ENCODE results near the gene CYB5R4. TPM values are rescaled to one million over a fixed set of nuclear protein-coding genes. Genes with fewer than 3 reads are reported as not detected.

The CYB5R4 gene
- total and polyA plus RNA-seq, 2 of the 13 experiments (the other 11 are each of a cell fraction or from before 2014, with no cell fraction given): 5.3 to 26.1 TPM

DNA sequence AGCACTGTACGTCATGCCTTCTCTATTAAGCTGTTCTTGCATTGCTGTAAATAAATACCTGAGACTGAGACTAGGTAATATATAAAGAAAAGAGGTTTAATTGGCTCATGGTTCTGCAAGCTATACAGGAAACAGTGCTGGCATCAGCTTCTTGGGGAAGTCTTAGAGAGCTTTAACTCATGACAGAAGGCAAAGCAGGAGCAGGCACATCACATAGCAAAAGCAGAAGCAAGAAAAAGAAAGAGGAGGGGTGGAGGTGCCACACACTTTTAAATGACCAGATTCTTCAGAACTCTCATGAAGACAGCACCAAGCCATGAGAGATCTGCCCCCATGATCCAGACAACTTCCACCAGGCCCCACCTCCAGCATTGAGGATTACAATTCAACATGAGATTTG lies 30.1 kb downstream of the CYB5R4 start:
- BruUV-seq (replicated peaks): no TSS peak
- no peak overlapping the region for H2AFZ ChIP-seq (ENCODE audit: low read length)
- H3K36me3 ChIP-seq (replicated peaks in 1 of 2; ENCODE audit: control insufficient read depth in 1 of 2, insufficient read depth in 2 of 2, low read length in 2 of 2): no peaks in the 10 kb centered on the region
- no peak for DNase-seq (ENCODE audit: low spot score)
- no peaks in the 10 kb centered on the region for H3K4me1 ChIP-seq (ENCODE audit: insufficient read depth, low read length)
- H3K27ac ChIP-seq (ENCODE audit: extremely low read length, insufficient read depth, low read length): no peak overlapping the region
- no peaks in the 10 kb centered on the region for H3K79me2 ChIP-seq (ENCODE audit: insufficient read depth, low read length)
- H3K9me3 ChIP-seq (ENCODE audit: low read length): no peaks in the 10 kb centered on the region
- CTCF ChIA-PET (ENCODE audit: low intra/inter-chr PET ratio, low total read pairs): no interaction called here
- POLR2A ChIA-PET: no interaction called here
- H3K9ac ChIP-seq (ENCODE audit: insufficient read depth, low read depth, low read length): no peak overlapping the region
- WGBS (ENCODE audit: low lambda C conversion rate): 100% methylated on average over 1 of the region's 1 CpG
- no peak for ATAC-seq
- H3K4me2 ChIP-seq (ENCODE audit: low read depth, low read length): no peak overlapping the region
- H4K20me1 ChIP-seq (ENCODE audit: insufficient read depth, low read length): peaks cover under 1% of the 10 kb centered on the region; the same call in 1 of the 2 replicates
- no peak overlapping the region for H3K4me3 ChIP-seq (replicated peaks in 1 of 3; ENCODE audit: insufficient read depth in 1 of 3, low read depth in 2 of 3, low read length in 3 of 3)
- H3K27me3 ChIP-seq (ENCODE audit: control insufficient read depth in 1 of 2, insufficient read depth in 2 of 2, low read length in 2 of 2): no peaks in the 10 kb centered on the region
- in situ Hi-C loops (cut with HindIII; ENCODE audit: extremely low pct_ligation_motif_present, low pct_unique_long_range_greater_than_20kb) (loop anchor here (5.0 kb wide), 1 partner anchor 333 kb away; no protein-coding TSS in a partner anchor), intact Hi-C loops (cut with micrococcal nuclease; ENCODE audit: unreplicated experiment) (loop anchor here (10.0 kb wide), 2 partner anchors 165 to 1435 kb away; no protein-coding TSS in a partner anchor)
- no peak for FAIRE-seq
- TF ChIP-seq, protein P1, sequence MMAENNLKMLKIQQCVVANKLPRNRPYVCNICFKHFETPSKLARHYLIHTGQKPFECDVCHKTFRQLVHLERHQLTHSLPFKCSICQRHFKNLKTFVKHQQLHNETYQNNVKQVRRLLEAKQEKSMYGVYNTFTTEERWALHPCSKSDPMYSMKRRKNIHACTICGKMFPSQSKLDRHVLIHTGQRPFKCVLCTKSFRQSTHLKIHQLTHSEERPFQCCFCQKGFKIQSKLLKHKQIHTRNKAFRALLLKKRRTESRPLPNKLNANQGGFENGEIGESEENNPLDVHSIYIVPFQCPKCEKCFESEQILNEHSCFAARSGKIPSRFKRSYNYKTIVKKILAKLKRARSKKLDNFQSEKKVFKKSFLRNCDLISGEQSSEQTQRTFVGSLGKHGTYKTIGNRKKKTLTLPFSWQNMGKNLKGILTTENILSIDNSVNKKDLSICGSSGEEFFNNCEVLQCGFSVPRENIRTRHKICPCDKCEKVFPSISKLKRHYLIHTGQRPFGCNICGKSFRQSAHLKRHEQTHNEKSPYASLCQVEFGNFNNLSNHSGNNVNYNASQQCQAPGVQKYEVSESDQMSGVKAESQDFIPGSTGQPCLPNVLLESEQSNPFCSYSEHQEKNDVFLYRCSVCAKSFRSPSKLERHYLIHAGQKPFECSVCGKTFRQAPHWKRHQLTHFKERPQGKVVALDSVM (CRISPR knock-in tag; IDR thresholded peaks at IDR 0.05): no peak
- no peak for TF ChIP-seq MIER3 (CRISPR knock-in tag; IDR thresholded peaks at IDR 0.05; ENCODE audit: borderline replicate concordance)
- no peak for TF ChIP-seq ZNF660 (CRISPR knock-in tag; IDR thresholded peaks at IDR 0.05; ENCODE audit: borderline replicate concordance, low read depth)
- TF ChIP-seq, protein P2, sequence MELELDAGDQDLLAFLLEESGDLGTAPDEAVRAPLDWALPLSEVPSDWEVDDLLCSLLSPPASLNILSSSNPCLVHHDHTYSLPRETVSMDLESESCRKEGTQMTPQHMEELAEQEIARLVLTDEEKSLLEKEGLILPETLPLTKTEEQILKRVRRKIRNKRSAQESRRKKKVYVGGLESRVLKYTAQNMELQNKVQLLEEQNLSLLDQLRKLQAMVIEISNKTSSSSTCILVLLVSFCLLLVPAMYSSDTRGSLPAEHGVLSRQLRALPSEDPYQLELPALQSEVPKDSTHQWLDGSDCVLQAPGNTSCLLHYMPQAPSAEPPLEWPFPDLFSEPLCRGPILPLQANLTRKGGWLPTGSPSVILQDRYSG (CRISPR knock-in tag; IDR thresholded peaks at IDR 0.05): no peak
- TF ChIP-seq FOXC1 (CRISPR knock-in tag; IDR thresholded peaks at IDR 0.05; ENCODE audit: borderline replicate concordance): no peak
- TF ChIP-seq ZNF33B (CRISPR knock-in tag; IDR thresholded peaks at IDR 0.05): no peak
- TF ChIP-seq, protein P3, sequence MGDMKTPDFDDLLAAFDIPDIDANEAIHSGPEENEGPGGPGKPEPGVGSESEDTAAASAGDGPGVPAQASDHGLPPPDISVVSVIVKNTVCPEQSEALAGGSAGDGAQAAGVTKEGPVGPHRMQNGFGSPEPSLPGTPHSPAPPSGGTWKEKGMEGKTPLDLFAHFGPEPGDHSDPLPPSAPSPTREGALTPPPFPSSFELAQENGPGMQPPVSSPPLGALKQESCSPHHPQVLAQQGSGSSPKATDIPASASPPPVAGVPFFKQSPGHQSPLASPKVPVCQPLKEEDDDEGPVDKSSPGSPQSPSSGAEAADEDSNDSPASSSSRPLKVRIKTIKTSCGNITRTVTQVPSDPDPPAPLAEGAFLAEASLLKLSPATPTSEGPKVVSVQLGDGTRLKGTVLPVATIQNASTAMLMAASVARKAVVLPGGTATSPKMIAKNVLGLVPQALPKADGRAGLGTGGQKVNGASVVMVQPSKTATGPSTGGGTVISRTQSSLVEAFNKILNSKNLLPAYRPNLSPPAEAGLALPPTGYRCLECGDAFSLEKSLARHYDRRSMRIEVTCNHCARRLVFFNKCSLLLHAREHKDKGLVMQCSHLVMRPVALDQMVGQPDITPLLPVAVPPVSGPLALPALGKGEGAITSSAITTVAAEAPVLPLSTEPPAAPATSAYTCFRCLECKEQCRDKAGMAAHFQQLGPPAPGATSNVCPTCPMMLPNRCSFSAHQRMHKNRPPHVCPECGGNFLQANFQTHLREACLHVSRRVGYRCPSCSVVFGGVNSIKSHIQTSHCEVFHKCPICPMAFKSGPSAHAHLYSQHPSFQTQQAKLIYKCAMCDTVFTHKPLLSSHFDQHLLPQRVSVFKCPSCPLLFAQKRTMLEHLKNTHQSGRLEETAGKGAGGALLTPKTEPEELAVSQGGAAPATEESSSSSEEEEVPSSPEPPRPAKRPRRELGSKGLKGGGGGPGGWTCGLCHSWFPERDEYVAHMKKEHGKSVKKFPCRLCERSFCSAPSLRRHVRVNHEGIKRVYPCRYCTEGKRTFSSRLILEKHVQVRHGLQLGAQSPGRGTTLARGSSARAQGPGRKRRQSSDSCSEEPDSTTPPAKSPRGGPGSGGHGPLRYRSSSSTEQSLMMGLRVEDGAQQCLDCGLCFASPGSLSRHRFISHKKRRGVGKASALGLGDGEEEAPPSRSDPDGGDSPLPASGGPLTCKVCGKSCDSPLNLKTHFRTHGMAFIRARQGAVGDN (CRISPR knock-in tag; IDR thresholded peaks at IDR 0.05): no peak
- TF ChIP-seq, protein P4, sequence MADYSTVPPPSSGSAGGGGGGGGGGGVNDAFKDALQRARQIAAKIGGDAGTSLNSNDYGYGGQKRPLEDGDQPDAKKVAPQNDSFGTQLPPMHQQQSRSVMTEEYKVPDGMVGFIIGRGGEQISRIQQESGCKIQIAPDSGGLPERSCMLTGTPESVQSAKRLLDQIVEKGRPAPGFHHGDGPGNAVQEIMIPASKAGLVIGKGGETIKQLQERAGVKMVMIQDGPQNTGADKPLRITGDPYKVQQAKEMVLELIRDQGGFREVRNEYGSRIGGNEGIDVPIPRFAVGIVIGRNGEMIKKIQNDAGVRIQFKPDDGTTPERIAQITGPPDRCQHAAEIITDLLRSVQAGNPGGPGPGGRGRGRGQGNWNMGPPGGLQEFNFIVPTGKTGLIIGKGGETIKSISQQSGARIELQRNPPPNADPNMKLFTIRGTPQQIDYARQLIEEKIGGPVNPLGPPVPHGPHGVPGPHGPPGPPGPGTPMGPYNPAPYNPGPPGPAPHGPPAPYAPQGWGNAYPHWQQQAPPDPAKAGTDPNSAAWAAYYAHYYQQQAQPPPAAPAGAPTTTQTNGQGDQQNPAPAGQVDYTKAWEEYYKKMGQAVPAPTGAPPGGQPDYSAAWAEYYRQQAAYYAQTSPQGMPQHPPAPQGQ (CRISPR knock-in tag; IDR thresholded peaks at IDR 0.05; ENCODE audit: borderline replicate concordance): no peak
- no peak for TF ChIP-seq ZNF629 (CRISPR knock-in tag; conservative IDR thresholded peaks at IDR 0.05)
- no peak for TF ChIP-seq ZNF354B (CRISPR knock-in tag; IDR thresholded peaks at IDR 0.05)
- no peak for TF ChIP-seq SYNCRIP (IDR thresholded peaks at IDR 0.05; ENCODE audit: insufficient read depth, low read depth, low read length)

Data from HepG2 (cell line).